ENCODE data around the gene DNM3.

- no peak for TF ChIP-seq POLR2AphosphoS5 (IDR thresholded peaks at IDR 0.05; ENCODE audit: low read depth, low read length)
- no peak for TF ChIP-seq NRF1 (IDR thresholded peaks at IDR 0.05; ENCODE audit: low read depth, low read length)
Observed at GRCh38 chr1:172332230-172332629, 490.9 kb downstream of the DNM3 start.

Data from H1 (cell line).